Thoracic aorta (tissue), 2 donors: ENCODE results near the gene RSRC1. TPM values are rescaled to one million over a fixed set of nuclear protein-coding genes. Genes with fewer than 3 reads are reported as not detected.

Experiments used
- ATAC-seq: fragments of 150-250 bp; one replicate; pipeline ENCODE4 v1.8.0; 2017; ENCODE audit warnings: low read depth; ENCODE audit not compliant: insufficient number of reproducible peaks, low FRiP score
- DNase-seq: peaks from one replicate; pipeline ENCODE4 v3.0.0-alpha.2; 2020; ENCODE audit warnings: low spot score
- H3K27ac ChIP-seq, 2 donors: fragments of 200-600 bp; sonication (generic); 1 replicate in 1 of 2; 2 replicates in 1 of 2; pipeline ENCODE4 v1.5.1; 2016; ENCODE audit warnings: mild to moderate bottlenecking in 2 of 2, moderate library complexity in 2 of 2
- H3K27me3 ChIP-seq: fragments of 200-600 bp; sonication (generic); replicated peaks from 2 replicates; pipeline ENCODE4 v1.6.0; 2016; ENCODE audit warnings: mild to moderate bottlenecking; ENCODE audit not compliant: insufficient read depth
- H3K36me3 ChIP-seq: fragments of 200-600 bp; sonication (generic); one replicate; pipeline ENCODE4 v1.5.1; 2016
- H3K4me1 ChIP-seq, 2 donors: fragments of 200-600 bp; sonication (generic); 1 replicate in 1 of 2; 2 replicates in 1 of 2; pipeline versions ENCODE4 v1.5.1 to v1.6.0; 2016; ENCODE audit warnings: low read depth in 2 of 2, mild to moderate bottlenecking in 1 of 2; ENCODE audit not compliant: control insufficient read depth in 1 of 2
- H3K4me3 ChIP-seq: fragments of 200-600 bp; sonication (generic); 2 replicates; pipeline ENCODE4 v1.5.1; 2016; ENCODE audit warnings: mild to moderate bottlenecking
- H3K9me3 ChIP-seq: fragments of 200-600 bp; sonication (generic); 2 replicates; pipeline ENCODE4 v1.5.1; 2016
- CTCF ChIP-seq: fragments of 200-600 bp; sonication (generic); IDR thresholded peaks from one replicate; pipeline ENCODE4 v1.5.1; 2019; ENCODE audit warnings: antibody characterized with exemption
- total RNA-seq, 2 donors: library from RNA; depleted of rRNA; stranded (reverse); fragments of >200 nt; gene quantifications; one replicate each; pipeline versions ENCODE4 v1.1.0 to v1.2.3, GENCODE V29; 2016

Gene RSRC1
- total RNA-seq, 2 donors from 2014 or later = 26.6 to 39.5 TPM

- Histone ChIP-seq H3K4me1 (no peaks in the 10 kb centered on the region), H3K27me3 (no peaks in the 10 kb centered on the region), H3K27ac (no peak overlapping the region), H3K4me3 (no peak overlapping the region), H3K9me3 (no peaks in the 10 kb centered on the region), H3K36me3 (no peaks in the 10 kb centered on the region)
- DNase-seq (no peak), ATAC-seq (no peak)
- no peak for TF ChIP-seq CTCF
Measured at GRCh38 chr3:158569794-158570193, 459.9 kb downstream of the RSRC1 start.

GRCh38 chr3:158570999-158571702 is 461.3 kb downstream of the RSRC1 start, which contains the start of gene MLF1:
Gene MLF1, plus strand, starts transcription at chr3:158571194. Its CDS starts 107 bp downstream, at chr3:158571301.
- ATAC-seq (peak; percentile 96), DNase-seq (peak; percentile 93)
- Histone ChIP-seq H3K4me1 (no peaks in the 10 kb centered on the region), H3K9me3 (no peaks in the 10 kb centered on the region), H3K4me3 (peak within 1 kb of the TSS; percentile 92), H3K27me3 (no peaks in the 10 kb centered on the region), H3K27ac (peak within 1 kb of the TSS; percentile 42 to 53), H3K36me3 (no peaks in the 10 kb centered on the region)
- TF ChIP-seq CTCF = no peak

- Histone ChIP-seq H3K27ac (no peak overlapping the region), H3K9me3 (no peaks in the 10 kb centered on the region), H3K4me3 (no peak overlapping the region), H3K36me3 (no peaks in the 10 kb centered on the region), H3K4me1 (no peaks in the 10 kb centered on the region), H3K27me3 (no peaks in the 10 kb centered on the region)
- ATAC-seq = no peak
- no peak for TF ChIP-seq CTCF
- DNase-seq = no peak
Measured at GRCh38 chr3:158571969-158572765, 462.3 kb downstream of the RSRC1 start.

- DNase-seq (no peak), ATAC-seq (no peak)
- Histone ChIP-seq H3K36me3 (no peaks in the 10 kb centered on the region), H3K4me3 (no peak overlapping the region), H3K27ac (no peak overlapping the region), H3K4me1 (no peaks in the 10 kb centered on the region), H3K9me3 (no peaks in the 10 kb centered on the region), H3K27me3 (no peaks in the 10 kb centered on the region)
- no peak for TF ChIP-seq CTCF
Measured at GRCh38 chr3:158572766-158573060, 462.8 kb downstream of the RSRC1 start.

- no peak for ATAC-seq
- no peak for DNase-seq
- Histone ChIP-seq H3K36me3 (no peaks in the 10 kb centered on the region), H3K4me1 (no peaks in the 10 kb centered on the region), H3K4me3 (no peak overlapping the region), H3K9me3 (no peaks in the 10 kb centered on the region), H3K27ac (no peak overlapping the region), H3K27me3 (no peaks in the 10 kb centered on the region)
- TF ChIP-seq CTCF = no peak
Measured at GRCh38 chr3:158573714-158574113, 463.8 kb downstream of the RSRC1 start.
